A673 (cell line): ENCODE data around the gene COL5A1. TPM values are rescaled to one million over a fixed set of nuclear protein-coding genes. Genes with fewer than 3 reads are reported as not detected.

ENCODE experiments used
- BruUV-seq: library from RNA; stranded (reverse); fragments of 400-500 nt; replicated peaks from 2 replicates; lab custom pipeline; 2021; lab: Mats Ljungman, UMichigan
- CTCF ChIA-PET: fragments of 300-600 bp; sonication (Branson Sonifier 250); formaldehyde crosslinking; loops from one replicate; lab custom pipeline; 2022; ENCODE audit warnings: antibody characterized with exemption; lab: Charles Lee
- POLR2A ChIA-PET: fragments of 300-600 bp; sonication (Branson Sonifier 250); formaldehyde crosslinking; loops from one replicate; lab custom pipeline; 2022; ENCODE audit warnings: antibody characterized with exemption; ENCODE audit not compliant: low non-redundant PET; lab: Charles Lee
- DNase-seq: peaks from one replicate; pipeline ENCODE4 v3.0.0-alpha.2; 2015; ENCODE audit warnings: low spot score
- H3K27ac ChIP-seq: fragments of 200-600 bp; sonication (generic); 2 replicates; pipeline ENCODE4 v1.5.1; 2016; ENCODE audit warnings: mixed run types, low read depth, mild to moderate bottlenecking, mixed read lengths, antibody characterized with exemption, low read length; ENCODE audit not compliant: poor library complexity, severe bottlenecking
- H3K27me3 ChIP-seq: fragments of 200-600 bp; sonication (generic); replicated peaks from 2 replicates; pipeline ENCODE4 v1.6.1; 2017; ENCODE audit warnings: mixed run types, low read depth, mild to moderate bottlenecking, mixed read lengths, antibody characterized with exemption, low read length; ENCODE audit not compliant: insufficient read depth, poor library complexity
- H3K36me3 ChIP-seq: fragments of 200-600 bp; sonication (generic); 2 replicates; pipeline ENCODE4 v1.6.1; 2016; ENCODE audit warnings: mixed run types, mild to moderate bottlenecking, mixed read lengths, antibody characterized with exemption, low read length; ENCODE audit not compliant: insufficient read depth, poor library complexity, severe bottlenecking
- H3K4me1 ChIP-seq: fragments of 200-600 bp; sonication (generic); 2 replicates; pipeline ENCODE4 v1.6.1; 2017; ENCODE audit warnings: mixed run types, mild to moderate bottlenecking, mixed read lengths, antibody characterized with exemption, low read length; ENCODE audit not compliant: insufficient read depth, poor library complexity, severe bottlenecking
- H3K4me3 ChIP-seq: fragments of 200-600 bp; sonication (generic); 2 replicates; pipeline ENCODE4 v1.5.1; 2016; ENCODE audit warnings: low read depth, mixed run types, mild to moderate bottlenecking, mixed read lengths, low read length; ENCODE audit not compliant: poor library complexity, severe bottlenecking
- H3K9me3 ChIP-seq: fragments of 200-600 bp; sonication (generic); 2 replicates; pipeline ENCODE4 v1.6.1; 2016; ENCODE audit warnings: mixed run types, low read depth, mild to moderate bottlenecking, mixed read lengths, antibody characterized with exemption, low read length; ENCODE audit not compliant: poor library complexity, severe bottlenecking
- EZH2 ChIP-seq: fragments of 200-600 bp; sonication (generic); IDR thresholded peaks from 2 replicates; pipeline ENCODE4 v1.6.1; 2017; ENCODE audit warnings: borderline replicate concordance, low read depth, mild to moderate bottlenecking, mixed read lengths, antibody characterized with exemption, low read length; ENCODE audit not compliant: poor library complexity, severe bottlenecking
- intact Hi-C: fragments of 100-400 bp; cut with micrococcal nuclease; formaldehyde crosslinking; loops from one replicate; pipeline ENCODE4 v1.10.0; 2022; ENCODE audit not compliant: unreplicated experiment
- total RNA-seq: library from RNA; stranded (reverse); gene quantifications from 2 replicates; pipeline ENCODE4 v1.2.3, GENCODE V29; 2021
- TF ChIP-seq, protein P1 (sequence below): fragments of 300-800, 200-600 bp; sonication (generic); conservative IDR thresholded peaks from 2 replicates; pipeline ENCODE4 v1.5.1; 2017; ENCODE audit warnings: low read depth, mild to moderate bottlenecking, antibody characterized with exemption, low read length, moderate library complexity, mixed read lengths

Gene COL5A1
- total RNA-seq, 1 experiment from 2014 or later, result 33.6 TPM

DNA sequence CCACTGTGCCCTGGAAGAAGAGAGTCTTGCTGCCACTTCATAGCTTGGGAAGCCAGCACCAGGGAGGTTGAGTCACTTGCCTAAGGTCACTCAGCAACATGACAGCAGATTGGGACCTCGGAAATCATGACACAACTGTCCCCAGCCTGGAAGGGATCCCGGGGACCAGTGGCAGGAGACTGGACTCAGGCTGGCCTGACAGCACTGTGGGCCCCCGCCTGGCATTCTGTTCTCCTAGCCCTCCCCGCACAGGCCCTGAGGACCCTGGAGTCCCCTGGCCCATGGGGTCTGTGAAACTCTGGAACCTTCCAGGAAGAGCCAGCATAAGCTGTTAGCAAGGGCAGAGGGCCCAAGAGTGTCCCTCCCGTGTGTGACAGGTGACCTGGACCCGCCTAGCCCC is 64.9 kb downstream of the COL5A1 start:
- Histone ChIP-seq H3K4me1 (peaks cover 12% of the 10 kb centered on the region), H3K27ac (peak overlapping the region; percentile 59), H3K27me3 (no peaks in the 10 kb centered on the region), H3K9me3 (no peaks in the 10 kb centered on the region), H3K4me3 (no peak overlapping the region), H3K36me3 (no peaks in the 10 kb centered on the region)
- BruUV-seq, result no TSS peak
- CTCF ChIA-PET, result no interaction called here
- POLR2A ChIA-PET, result no interaction called here
- no peak for TF ChIP-seq EZH2
- TF ChIP-seq, protein P1, sequence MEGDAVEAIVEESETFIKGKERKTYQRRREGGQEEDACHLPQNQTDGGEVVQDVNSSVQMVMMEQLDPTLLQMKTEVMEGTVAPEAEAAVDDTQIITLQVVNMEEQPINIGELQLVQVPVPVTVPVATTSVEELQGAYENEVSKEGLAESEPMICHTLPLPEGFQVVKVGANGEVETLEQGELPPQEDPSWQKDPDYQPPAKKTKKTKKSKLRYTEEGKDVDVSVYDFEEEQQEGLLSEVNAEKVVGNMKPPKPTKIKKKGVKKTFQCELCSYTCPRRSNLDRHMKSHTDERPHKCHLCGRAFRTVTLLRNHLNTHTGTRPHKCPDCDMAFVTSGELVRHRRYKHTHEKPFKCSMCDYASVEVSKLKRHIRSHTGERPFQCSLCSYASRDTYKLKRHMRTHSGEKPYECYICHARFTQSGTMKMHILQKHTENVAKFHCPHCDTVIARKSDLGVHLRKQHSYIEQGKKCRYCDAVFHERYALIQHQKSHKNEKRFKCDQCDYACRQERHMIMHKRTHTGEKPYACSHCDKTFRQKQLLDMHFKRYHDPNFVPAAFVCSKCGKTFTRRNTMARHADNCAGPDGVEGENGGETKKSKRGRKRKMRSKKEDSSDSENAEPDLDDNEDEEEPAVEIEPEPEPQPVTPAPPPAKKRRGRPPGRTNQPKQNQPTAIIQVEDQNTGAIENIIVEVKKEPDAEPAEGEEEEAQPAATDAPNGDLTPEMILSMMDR, result no peak
- no peak for DNase-seq
- intact Hi-C loops, result no loop called here

DNA sequence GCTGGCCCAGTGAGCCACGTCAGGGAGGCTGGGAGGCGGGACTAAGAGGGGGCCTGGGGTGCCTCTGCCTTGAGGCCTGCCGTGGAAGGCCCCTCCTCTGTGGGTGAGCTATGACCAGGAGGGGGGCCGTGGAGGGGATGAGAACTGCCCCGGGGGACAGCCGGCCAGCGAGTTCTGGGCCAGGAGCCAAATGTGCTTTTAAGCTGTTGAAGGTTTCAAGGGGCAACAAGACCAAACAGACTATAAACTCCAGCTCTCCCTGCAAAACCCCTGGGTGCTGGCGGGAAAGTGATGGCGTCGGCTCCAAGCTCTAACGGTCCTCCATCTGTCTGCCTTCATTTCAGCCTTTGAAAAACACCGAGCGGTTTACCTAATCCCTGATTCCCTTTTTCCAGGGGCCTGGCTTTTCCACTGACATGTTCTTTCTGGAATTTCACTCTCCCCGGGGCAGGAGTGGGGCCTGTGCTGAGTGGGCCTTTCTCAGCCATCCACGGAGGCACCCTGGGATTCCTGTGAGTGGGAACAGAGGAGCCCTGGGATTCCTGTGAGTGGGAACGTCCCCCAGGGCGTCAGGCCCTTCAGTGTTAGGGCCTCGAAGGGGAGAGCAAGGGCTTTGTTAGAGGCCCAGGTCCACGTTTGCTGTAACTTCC is 65.6 kb downstream of the COL5A1 start:
- H3K27ac ChIP-seq, result peak overlapping the region; percentile 59
- TF ChIP-seq EZH2, result no peak
- TF ChIP-seq, protein P1, result no peak
- H3K36me3 ChIP-seq, result no peaks in the 10 kb centered on the region
- peak; percentile 68 for DNase-seq
- no peaks in the 10 kb centered on the region for H3K9me3 ChIP-seq
- POLR2A ChIA-PET, result no interaction called here
- no peak overlapping the region for H3K4me3 ChIP-seq
- BruUV-seq, result no TSS peak
- CTCF ChIA-PET, result no interaction called here
- H3K4me1 ChIP-seq, result peaks cover 12% of the 10 kb centered on the region
- intact Hi-C loops, result no loop called here
- H3K27me3 ChIP-seq, result no peaks in the 10 kb centered on the region

DNA sequence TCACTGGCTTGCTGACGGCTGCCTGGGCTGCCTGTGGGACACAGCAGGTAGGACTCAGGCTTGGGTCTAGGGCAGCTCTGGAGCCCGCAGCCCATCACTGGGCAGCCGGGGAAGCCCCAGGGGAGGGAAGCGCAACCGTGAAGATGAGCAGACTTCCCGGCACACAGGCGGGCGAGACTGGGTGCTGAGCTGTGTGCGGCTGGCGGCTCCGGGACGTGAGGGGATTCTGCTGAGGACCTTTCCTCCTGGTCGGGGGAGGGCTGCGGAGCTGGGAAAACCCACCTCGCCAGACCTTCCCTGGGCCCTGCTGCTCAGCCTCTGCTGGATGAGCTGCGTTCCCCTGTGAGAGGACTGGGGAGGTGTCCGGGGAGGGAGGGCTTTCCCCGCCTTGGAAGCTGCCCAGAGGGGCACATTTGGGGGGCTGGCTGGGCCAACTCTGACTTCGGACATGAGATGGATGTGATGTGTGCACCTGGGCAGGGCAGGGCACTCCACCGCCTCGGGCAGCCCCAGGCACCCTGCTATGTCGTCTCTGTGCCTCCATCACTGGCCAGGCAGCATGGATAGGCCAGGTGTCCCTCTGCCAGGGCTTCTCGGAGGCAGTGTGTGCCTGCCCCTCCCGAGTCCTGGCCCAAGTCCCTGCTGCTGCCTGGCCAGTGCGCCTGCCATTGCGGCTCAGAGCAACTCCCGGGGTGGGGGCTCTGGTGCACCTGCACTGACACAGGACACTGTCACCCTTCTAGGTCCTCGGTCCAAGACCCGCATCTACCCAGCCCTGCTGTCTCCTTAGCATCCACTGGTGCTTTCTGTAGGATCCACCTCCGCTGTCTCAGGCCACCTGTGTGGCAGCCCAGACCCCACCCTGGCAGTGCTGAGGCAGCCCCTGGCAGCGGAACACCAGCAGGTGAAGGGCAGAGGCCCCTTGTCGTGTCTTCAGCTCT is 66.4 kb downstream of the COL5A1 start:
- intact Hi-C loops, result no loop called here
- Histone ChIP-seq H3K4me3 (no peak overlapping the region), H3K36me3 (no peaks in the 10 kb centered on the region), H3K9me3 (no peaks in the 10 kb centered on the region), H3K4me1 (peaks cover 12% of the 10 kb centered on the region), H3K27me3 (no peaks in the 10 kb centered on the region), H3K27ac (peak overlapping the region; percentile 59)
- POLR2A ChIA-PET, result no interaction called here
- no peak for DNase-seq
- CTCF ChIA-PET, result no interaction called here
- no TSS peak for BruUV-seq
- TF ChIP-seq, protein P1, result no peak
- no peak for TF ChIP-seq EZH2
